RPMI8226 (cell line): ENCODE data around the gene SDK1.
"Not testable (repeated sequence)": the region's sequence is repeated elsewhere in the genome, so short reads cannot be mapped to it uniquely, and the experiment has no call there.

Experiments
- DNase-seq: peaks from one replicate; pipeline ENCODE4 v3.0.0-alpha.2; 2015

The SDK1 gene

GRCh38 chr7:4221043-4221442 is 920.0 kb downstream of the SDK1 start:
- no peak for DNase-seq

- no peak for DNase-seq
Observed at GRCh38 chr7:4222676-4223075, 921.6 kb downstream of the SDK1 start.

- DNase-seq, result no peak
Observed at GRCh38 chr7:4225361-4225771, 924.3 kb downstream of the SDK1 start.

DNA sequence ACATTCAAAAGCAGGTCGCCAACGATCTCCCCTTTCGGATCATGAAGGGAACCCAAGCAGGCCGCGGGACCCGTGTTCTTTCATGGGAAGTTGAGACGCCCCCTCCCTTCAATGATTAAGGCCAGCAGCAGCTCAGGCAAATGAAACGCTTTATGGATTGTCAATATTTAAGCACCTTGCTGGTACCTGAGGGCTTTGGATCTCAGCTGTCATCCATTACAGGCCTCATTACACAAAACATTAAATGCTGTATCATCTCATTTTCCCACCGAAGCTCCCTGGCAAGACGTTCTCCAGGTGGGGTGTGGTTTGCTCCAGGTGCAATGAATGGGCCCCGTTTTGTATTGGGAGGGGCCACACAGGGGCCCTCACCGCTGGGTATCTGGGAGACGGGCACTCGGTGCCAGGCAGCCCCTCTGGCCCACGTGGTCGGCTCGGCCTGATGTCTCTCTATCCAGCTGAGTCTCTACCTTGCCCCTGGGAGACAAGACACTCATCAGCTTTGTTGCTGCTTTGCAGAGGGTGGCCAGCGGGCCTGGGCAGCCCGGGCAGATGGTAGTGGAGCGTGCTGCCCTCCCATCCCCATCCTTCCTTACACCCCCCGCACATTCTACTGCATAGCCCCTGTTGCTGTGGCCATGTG is 925.0 kb downstream of the SDK1 start:
- DNase-seq, result no peak

DNA sequence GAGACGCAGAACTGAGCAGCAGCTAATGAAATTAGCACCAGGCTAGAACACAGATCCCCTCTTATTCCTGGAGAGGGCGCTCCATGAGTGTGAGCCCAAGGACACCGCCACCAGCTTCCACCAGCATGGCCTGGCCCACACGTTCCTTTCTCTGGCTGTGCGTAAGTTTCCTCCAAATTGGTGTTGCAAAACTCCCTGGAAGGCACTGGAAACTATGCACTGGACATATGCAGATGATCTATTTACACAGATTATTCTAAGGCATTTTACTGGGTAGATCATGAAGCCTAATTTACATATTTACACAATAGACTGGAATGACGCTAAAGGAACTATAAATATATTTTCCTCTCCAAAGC is 925.5 kb downstream of the SDK1 start:
- DNase-seq, result no peak

GRCh38 chr7:4227105-4228010 is 926.3 kb downstream of the SDK1 start:
- no peak for DNase-seq

GRCh38 chr7:4230352-4230751 is 929.3 kb downstream of the SDK1 start:
- DNase-seq, result no peak

GRCh38 chr7:4233146-4233545 is 932.1 kb downstream of the SDK1 start:
- DNase-seq, result no peak

- DNase-seq, result no peak
Observed at GRCh38 chr7:4233621-4234497, 932.8 kb downstream of the SDK1 start.

GRCh38 chr7:4234498-4234855 is 933.4 kb downstream of the SDK1 start:
- no peak for DNase-seq

- no peak for DNase-seq
Observed at GRCh38 chr7:4234886-4235285, 933.8 kb downstream of the SDK1 start.

GRCh38 chr7:4235596-4235995 is 934.5 kb downstream of the SDK1 start:
- no peak for DNase-seq

- no peak for DNase-seq
Observed at GRCh38 chr7:4236389-4236788, 935.3 kb downstream of the SDK1 start.

GRCh38 chr7:4236873-4237272 is 935.8 kb downstream of the SDK1 start:
- not testable (repeated sequence) for DNase-seq

GRCh38 chr7:4237296-4238235 is 936.5 kb downstream of the SDK1 start:
- DNase-seq, result no peak

GRCh38 chr7:4238861-4239260 is 937.8 kb downstream of the SDK1 start:
- DNase-seq, result no peak

DNA sequence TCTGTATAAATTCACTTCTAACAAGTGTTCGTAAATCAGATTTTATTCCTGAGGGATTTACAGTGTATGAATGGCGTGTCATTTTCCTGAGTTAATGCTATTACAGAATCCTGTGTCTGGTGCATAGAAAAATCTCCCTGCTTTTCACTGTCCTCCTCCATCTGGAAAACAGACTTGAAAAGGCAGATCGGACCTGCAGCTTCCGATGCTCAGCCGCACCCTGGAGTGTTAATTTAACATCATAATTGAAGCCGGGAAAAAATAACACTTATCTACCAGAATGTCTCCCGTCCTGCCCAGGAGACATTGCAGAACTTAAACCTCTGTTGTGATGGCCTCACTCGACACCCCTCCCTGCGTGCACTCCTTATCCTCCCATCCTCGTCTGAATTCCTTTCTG is 939.0 kb downstream of the SDK1 start:
- DNase-seq, result no peak

- no peak for DNase-seq
Observed at GRCh38 chr7:4240520-4241303, 939.7 kb downstream of the SDK1 start.

GRCh38 chr7:4241304-4241612 is 940.2 kb downstream of the SDK1 start:
- no peak for DNase-seq

- DNase-seq, result no peak
Observed at GRCh38 chr7:4241791-4242190, 940.7 kb downstream of the SDK1 start.

- DNase-seq, result no peak
Observed at GRCh38 chr7:4242706-4243105, 941.7 kb downstream of the SDK1 start.

- no peak for DNase-seq
Observed at GRCh38 chr7:4244041-4244440, 943.0 kb downstream of the SDK1 start.
